Neural progenitor cell (in vitro differentiated cells): ENCODE data around the gene TCF7L2.

Experiments used
- EZH2phosphoT487 ChIP-seq: fragments of 200-600 bp; sonication (generic); IDR thresholded peaks from 2 replicates; pipeline ENCODE4 v1.6.1; 2017; ENCODE audit warnings: antibody characterized with exemption
- TF ChIP-seq, protein P1 (sequence below): fragments of 200-600 bp; sonication (generic); IDR thresholded peaks from 2 replicates; pipeline ENCODE4 v1.5.1; 2017; ENCODE audit warnings: antibody characterized with exemption, mild to moderate bottlenecking

- TF ChIP-seq, protein P1, sequence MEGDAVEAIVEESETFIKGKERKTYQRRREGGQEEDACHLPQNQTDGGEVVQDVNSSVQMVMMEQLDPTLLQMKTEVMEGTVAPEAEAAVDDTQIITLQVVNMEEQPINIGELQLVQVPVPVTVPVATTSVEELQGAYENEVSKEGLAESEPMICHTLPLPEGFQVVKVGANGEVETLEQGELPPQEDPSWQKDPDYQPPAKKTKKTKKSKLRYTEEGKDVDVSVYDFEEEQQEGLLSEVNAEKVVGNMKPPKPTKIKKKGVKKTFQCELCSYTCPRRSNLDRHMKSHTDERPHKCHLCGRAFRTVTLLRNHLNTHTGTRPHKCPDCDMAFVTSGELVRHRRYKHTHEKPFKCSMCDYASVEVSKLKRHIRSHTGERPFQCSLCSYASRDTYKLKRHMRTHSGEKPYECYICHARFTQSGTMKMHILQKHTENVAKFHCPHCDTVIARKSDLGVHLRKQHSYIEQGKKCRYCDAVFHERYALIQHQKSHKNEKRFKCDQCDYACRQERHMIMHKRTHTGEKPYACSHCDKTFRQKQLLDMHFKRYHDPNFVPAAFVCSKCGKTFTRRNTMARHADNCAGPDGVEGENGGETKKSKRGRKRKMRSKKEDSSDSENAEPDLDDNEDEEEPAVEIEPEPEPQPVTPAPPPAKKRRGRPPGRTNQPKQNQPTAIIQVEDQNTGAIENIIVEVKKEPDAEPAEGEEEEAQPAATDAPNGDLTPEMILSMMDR, result no peak
- TF ChIP-seq EZH2phosphoT487, result no peak
These were observed 85.8 kb downstream of the TCF7L2 start for GRCh38 chr10:113035732-113036312.
